ENCODE measurements around the gene AANAT.

Gene AANAT

DNA sequence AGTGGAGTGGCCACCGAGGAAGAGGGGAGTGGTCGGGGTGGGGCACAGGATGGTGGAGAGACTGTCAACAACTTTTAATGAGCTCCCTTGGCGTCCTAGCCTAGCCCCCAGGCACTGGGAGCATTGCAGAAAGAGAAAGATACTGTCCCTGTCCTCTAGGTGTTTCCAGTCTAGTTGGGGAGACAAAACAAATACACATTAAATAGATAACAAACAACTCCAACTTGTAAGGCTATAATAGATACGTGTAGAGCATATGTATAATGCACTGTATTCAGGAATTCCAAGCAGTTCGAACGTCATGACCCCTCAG, 14.0 kb upstream of the AANAT start:
- Histone ChIP-seq H3K4me3 (ENCODE audit: extremely low read depth, insufficient read depth, low read length, poor library complexity, severe bottlenecking) (peak overlapping the region; percentile 87), H3K27ac (ENCODE audit: low read depth, low read length, severe bottlenecking) (no peak overlapping the region), H3K4me1 (ENCODE audit: control insufficient read depth, insufficient read depth, low read length, poor library complexity, severe bottlenecking) (peaks cover 10% of the 10 kb centered on the region), H3K36me3 (ENCODE audit: control insufficient read depth, insufficient read depth, low read length) (no peaks in the 10 kb centered on the region), H3K9me3 (ENCODE audit: control insufficient read depth, low read length) (no peaks in the 10 kb centered on the region)
- 52 to 59% methylated on average over 5 of the region's 6 CpGs for WGBS, 2 experiments (ENCODE audit: insufficient coverage in 2 of 2)

DNA sequence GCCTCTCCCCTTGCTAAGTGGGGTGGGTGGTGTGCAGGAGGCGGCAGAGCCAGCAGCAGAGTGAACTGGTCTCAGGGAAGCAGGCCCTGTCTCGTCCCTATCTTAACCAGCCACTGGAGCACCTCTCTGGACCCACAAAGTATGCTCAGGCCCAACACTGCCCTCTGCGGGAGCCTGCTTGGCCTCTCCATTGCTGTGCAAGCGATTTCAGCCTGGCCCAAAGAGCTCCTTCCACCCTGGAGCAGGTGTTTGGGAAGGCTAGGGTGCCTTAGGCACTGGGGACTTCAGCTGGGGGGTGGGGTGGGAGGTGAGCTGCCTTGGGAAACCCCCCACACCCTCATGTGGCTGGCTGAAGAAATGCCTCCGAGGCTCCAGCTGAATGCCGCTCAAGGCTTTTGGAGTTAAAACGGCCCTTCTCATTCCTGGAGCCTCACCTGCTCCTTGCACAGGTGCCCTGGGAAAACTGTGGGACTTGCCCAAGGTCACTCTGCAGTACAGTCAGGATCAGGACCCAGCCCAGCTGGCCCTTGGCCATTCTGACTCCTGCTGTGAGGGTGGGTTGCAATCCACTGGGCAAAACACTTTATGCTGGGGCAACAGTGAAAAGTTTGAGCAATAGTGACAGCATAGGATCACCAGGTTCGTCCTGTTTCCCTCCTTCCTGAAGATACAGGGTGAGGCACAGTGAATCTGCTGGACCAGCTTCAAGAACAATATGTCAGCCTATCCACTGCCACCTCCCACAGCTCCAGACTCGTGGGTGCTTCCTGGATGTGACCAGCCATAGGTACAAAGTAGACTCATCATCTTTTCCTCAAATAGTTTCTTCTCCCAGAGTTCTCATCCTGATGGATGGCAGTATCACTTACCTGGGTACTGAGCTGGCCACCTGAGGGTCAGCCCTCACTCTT, 8.6 kb upstream of the AANAT start:
- H3K4me1 ChIP-seq (ENCODE audit: control insufficient read depth, insufficient read depth, low read length, poor library complexity, severe bottlenecking) = no peaks in the 10 kb centered on the region
- no peaks in the 10 kb centered on the region for H3K9me3 ChIP-seq (ENCODE audit: control insufficient read depth, low read length)
- H3K4me3 ChIP-seq (ENCODE audit: extremely low read depth, insufficient read depth, low read length, poor library complexity, severe bottlenecking) = no peak overlapping the region
- 60 to 65% methylated on average over 6 of the region's 9 CpGs for WGBS, 2 experiments (ENCODE audit: insufficient coverage in 2 of 2)
- H3K27ac ChIP-seq (ENCODE audit: low read depth, low read length, severe bottlenecking) = no peak overlapping the region
- no peaks in the 10 kb centered on the region for H3K36me3 ChIP-seq (ENCODE audit: control insufficient read depth, insufficient read depth, low read length)

DNA sequence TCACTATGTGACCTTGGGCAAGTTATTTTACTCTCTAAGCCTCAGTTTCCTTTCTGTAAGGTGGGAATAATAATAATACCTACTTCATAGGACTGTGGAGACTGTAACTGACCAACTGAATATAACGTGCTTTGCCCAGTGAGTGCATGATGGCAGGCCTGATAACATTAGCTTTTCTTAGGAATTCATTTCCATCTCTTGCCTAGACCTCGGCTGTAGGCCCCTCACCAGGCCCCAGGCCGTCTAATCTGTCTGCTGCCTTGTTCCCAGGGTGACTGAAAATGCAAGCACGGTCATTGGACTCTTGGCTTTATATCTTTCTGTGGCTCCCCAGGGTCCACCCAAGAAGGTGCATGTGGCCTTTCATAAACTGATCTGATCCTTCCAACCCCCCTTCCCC, 7.7 kb upstream of the AANAT start:
- no peaks in the 10 kb centered on the region for H3K9me3 ChIP-seq (ENCODE audit: control insufficient read depth, low read length)
- no peaks in the 10 kb centered on the region for H3K4me1 ChIP-seq (ENCODE audit: control insufficient read depth, insufficient read depth, low read length, poor library complexity, severe bottlenecking)
- WGBS, 2 experiments (ENCODE audit: insufficient coverage in 2 of 2) = 75 to 88% methylated on average over 4 of the region's 4 CpGs
- H3K4me3 ChIP-seq (ENCODE audit: extremely low read depth, insufficient read depth, low read length, poor library complexity, severe bottlenecking) = no peak overlapping the region
- H3K27ac ChIP-seq (ENCODE audit: low read depth, low read length, severe bottlenecking) = no peak overlapping the region
- no peaks in the 10 kb centered on the region for H3K36me3 ChIP-seq (ENCODE audit: control insufficient read depth, insufficient read depth, low read length)

DNA sequence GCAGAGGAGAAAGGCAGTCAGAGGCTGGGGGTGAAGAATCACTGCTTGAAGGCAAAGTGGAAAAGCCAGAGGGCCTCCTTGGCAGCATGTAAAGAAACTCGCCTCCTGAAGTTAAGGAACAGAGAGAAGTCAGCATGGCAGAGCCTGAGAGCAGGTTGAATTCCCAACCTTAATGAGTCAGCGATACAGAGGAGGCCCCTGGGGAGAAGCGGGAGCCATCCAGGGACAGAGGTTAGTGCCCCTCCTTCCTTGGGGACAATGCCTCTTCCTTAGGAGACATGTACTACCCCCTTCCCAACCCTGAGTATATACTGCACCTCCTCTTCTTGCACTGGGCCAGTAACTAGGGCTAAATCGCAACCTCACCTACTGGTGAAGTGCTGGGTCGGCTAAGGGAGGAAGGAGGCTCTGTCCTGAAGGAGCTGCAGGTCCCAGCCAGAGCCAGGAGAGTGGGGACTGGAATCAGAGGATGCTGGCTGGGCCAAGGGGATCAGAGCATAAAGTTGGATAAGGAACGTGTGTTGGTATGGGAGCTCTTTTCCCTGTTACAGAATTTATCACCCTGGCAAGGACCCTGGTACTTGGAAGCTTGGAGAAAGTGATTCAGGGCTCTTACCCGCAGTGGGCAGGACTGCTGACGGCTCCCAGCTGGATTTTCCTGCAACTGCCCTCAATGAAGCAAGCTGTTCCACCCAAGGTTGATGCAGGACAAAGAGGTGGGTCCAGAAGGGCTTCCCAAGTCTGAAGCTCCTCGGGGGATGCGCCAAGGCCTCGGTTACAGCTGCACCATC, 5.4 kb upstream of the AANAT start:
- 72 to 83% methylated on average over 9 to 10 of the region's 11 CpGs for WGBS, 2 experiments (ENCODE audit: insufficient coverage in 2 of 2)
- H3K36me3 ChIP-seq (ENCODE audit: control insufficient read depth, insufficient read depth, low read length) = no peaks in the 10 kb centered on the region
- no peaks in the 10 kb centered on the region for H3K9me3 ChIP-seq (ENCODE audit: control insufficient read depth, low read length)
- H3K27ac ChIP-seq (ENCODE audit: low read depth, low read length, severe bottlenecking) = no peak overlapping the region
- no peak overlapping the region for H3K4me3 ChIP-seq (ENCODE audit: extremely low read depth, insufficient read depth, low read length, poor library complexity, severe bottlenecking)
- H3K4me1 ChIP-seq (ENCODE audit: control insufficient read depth, insufficient read depth, low read length, poor library complexity, severe bottlenecking) = no peaks in the 10 kb centered on the region

DNA sequence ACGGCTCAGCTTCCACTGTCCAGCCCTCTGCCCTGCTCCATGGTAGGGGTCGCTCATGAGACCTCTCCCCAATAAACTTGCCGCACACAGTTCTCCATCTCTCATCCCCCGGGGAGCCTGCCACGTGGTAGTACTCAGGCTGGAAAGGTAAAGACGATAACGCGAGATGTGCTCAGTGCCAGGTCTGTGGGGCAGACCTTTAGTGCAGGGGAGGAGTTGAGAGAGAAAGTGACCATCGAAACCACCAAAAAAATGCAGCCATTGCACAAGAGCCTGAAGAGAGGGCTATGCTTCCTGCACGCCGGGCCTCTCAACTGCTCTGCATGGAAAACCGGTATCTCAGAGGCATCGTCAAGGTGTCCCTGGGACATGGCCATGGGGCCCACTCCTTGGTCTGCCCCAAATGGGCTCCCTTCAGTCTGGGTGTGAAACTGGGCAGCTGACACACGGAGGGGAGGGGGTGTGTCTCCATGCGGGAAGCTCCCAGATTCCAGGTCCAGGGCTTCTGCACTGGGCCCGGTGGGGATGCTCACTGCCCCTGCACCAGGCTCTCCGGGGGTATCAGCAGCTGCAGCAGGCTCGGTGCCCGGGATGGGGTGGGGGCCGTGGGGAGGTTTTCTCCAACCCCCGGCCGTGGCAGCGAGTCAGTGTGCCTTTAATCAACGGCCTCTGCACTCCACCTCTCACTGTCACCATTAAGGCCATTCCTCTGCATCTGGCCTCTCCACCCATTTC, 4.7 kb upstream of the AANAT start:
- H3K4me3 ChIP-seq (ENCODE audit: extremely low read depth, insufficient read depth, low read length, poor library complexity, severe bottlenecking) = no peak overlapping the region
- no peaks in the 10 kb centered on the region for H3K9me3 ChIP-seq (ENCODE audit: control insufficient read depth, low read length)
- no peaks in the 10 kb centered on the region for H3K36me3 ChIP-seq (ENCODE audit: control insufficient read depth, insufficient read depth, low read length)
- 86 to 87% methylated on average over 15 to 18 of the region's 24 CpGs for WGBS, 2 experiments (ENCODE audit: insufficient coverage in 2 of 2)
- peaks cover 6% of the 10 kb centered on the region for H3K4me1 ChIP-seq (ENCODE audit: control insufficient read depth, insufficient read depth, low read length, poor library complexity, severe bottlenecking)
- no peak overlapping the region for H3K27ac ChIP-seq (ENCODE audit: low read depth, low read length, severe bottlenecking)

DNA sequence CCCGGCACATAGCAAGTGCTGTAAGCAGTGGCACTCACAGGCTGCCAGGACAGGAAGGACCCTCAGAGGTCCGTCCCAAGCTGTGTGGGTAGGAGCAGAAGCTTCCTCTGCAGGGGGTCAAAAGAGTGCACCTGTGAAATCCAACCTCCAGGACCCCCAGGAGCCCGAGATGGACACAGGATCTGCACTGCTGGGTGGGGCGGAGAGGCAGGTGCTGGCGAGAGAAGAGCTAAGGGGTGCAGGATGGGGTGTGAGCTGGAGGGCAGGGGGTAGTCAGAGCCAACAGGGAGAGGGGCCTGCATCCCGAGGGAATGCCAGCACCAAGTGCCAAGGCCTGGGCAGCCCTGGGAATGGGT, 650 bp upstream of the AANAT start:
- WGBS, 2 experiments (ENCODE audit: insufficient coverage in 2 of 2) = 92 to 96% methylated on average over 2 to 5 of the region's 6 CpGs
- no peaks in the 10 kb centered on the region for H3K36me3 ChIP-seq (ENCODE audit: control insufficient read depth, insufficient read depth, low read length)
- no peaks in the 10 kb centered on the region for H3K9me3 ChIP-seq (ENCODE audit: control insufficient read depth, low read length)
- no peak overlapping the region for H3K4me3 ChIP-seq (ENCODE audit: extremely low read depth, insufficient read depth, low read length, poor library complexity, severe bottlenecking)
- H3K4me1 ChIP-seq (ENCODE audit: control insufficient read depth, insufficient read depth, low read length, poor library complexity, severe bottlenecking) = peaks cover 7% of the 10 kb centered on the region
- H3K27ac ChIP-seq (ENCODE audit: low read depth, low read length, severe bottlenecking) = no peak overlapping the region

DNA sequence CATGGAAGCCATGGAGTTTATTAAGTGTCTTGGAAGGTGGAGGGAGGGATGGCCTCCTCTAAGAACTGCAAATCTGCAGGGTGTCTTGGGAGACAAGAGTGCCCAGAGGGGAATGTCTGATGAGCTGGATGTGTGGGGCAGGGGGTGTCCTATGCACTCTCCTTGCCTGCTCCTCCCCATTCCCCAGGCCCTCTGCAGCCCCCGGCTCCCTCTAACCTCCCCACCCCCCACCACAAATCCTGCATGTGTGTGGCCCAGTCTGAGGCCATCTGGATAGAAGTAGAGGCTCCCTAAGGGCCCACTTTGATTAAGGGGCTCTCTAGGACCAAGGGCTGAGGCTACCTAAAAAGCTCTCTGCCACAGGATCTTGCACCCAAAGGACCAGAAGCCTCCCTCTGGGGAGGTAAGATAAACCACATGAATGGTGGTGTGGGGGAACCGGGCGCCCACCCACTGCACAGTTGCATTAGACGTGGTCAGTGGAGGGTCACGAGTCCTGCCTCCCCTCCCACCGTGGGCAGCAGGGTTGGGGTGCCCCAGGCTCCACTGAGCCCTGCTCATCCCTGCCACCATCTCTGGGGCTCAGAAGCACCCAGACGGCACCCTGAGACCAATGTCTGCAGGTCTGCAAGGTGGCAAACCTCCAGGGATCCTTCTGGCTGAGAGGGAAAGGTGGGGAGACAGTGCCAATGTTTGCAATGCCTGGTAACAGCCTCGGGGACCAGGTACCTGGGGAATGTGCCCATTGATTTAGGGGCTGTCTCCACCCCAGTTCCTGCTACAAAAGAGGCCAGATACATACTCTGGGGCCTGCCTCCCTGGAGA, 618 bp downstream of the AANAT start:
- WGBS, 2 experiments (ENCODE audit: insufficient coverage in 2 of 2) = 94 to 99% methylated on average over 5 to 7 of the region's 8 CpGs
- no peak overlapping the region for H3K4me3 ChIP-seq (ENCODE audit: extremely low read depth, insufficient read depth, low read length, poor library complexity, severe bottlenecking)
- H3K4me1 ChIP-seq (ENCODE audit: control insufficient read depth, insufficient read depth, low read length, poor library complexity, severe bottlenecking) = peaks cover 7% of the 10 kb centered on the region
- no peaks in the 10 kb centered on the region for H3K9me3 ChIP-seq (ENCODE audit: control insufficient read depth, low read length)
- H3K27ac ChIP-seq (ENCODE audit: low read depth, low read length, severe bottlenecking) = no peak overlapping the region
- H3K36me3 ChIP-seq (ENCODE audit: control insufficient read depth, insufficient read depth, low read length) = no peaks in the 10 kb centered on the region

DNA sequence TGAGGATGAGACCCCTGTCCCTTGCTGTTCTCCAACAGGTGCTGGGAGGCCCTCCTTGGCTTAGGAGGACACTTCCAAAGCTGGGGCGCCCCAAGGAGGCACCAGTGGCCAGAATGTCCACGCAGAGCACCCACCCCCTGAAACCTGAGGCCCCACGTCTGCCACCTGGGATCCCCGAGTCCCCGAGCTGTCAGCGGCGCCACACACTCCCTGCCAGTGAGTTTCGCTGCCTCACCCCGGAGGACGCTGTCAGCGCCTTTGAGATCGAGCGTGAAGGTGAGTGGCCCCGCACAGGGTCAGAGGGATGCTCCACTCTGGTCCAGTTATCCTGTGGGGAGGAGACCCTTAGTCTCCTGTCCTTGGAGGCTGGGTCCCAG, 1.2 kb downstream of the AANAT start:
- Histone ChIP-seq H3K4me1 (ENCODE audit: control insufficient read depth, insufficient read depth, low read length, poor library complexity, severe bottlenecking) (peaks cover 7% of the 10 kb centered on the region), H3K27ac (ENCODE audit: low read depth, low read length, severe bottlenecking) (no peak overlapping the region), H3K9me3 (ENCODE audit: control insufficient read depth, low read length) (no peaks in the 10 kb centered on the region), H3K36me3 (ENCODE audit: control insufficient read depth, insufficient read depth, low read length) (no peaks in the 10 kb centered on the region), H3K4me3 (ENCODE audit: extremely low read depth, insufficient read depth, low read length, poor library complexity, severe bottlenecking) (no peak overlapping the region)
- 96 to 98% methylated on average over 14 of the region's 14 CpGs for WGBS, 2 experiments (ENCODE audit: insufficient coverage in 2 of 2)

DNA sequence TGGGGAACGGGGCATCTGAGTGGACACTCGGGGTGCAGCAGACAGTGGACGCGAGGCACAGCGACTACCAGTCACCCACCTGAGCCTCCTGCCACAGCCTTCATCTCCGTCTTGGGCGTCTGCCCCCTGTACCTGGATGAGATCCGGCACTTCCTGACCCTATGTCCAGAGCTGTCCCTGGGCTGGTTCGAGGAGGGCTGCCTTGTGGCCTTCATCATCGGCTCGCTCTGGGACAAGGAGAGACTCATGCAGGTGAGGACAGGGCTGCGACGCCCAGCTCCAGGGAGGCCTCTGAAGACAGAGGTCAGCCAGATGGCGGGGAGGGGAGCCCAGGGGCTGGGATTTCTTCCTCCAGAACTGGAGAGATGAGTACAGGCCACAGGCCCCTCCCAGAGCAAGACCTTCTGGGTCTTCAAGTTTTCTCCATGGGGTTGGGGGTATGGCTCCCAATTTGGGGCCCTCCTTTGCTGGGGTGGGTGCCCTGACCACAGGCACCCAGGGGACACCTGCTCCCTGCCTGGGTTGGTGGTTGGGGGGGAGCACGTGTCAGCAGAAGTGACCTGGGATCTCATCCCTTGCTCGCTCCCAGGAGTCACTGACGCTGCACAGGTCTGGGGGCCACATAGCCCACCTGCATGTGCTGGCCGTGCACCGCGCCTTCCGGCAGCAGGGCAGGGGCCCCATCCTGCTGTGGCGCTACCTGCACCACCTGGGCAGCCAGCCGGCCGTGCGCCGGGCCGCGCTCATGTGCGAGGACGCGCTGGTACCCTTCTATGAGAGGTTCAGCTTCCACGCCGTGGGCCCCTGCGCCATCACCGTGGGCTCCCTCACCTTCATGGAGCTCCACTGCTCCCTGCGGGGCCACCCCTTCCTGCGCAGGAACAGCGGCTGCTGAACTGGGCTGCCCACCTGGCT, 1.9 kb downstream of the AANAT start:
- H3K4me3 ChIP-seq (ENCODE audit: extremely low read depth, insufficient read depth, low read length, poor library complexity, severe bottlenecking) = no peak overlapping the region
- H3K4me1 ChIP-seq (ENCODE audit: control insufficient read depth, insufficient read depth, low read length, poor library complexity, severe bottlenecking) = peaks cover 7% of the 10 kb centered on the region
- H3K9me3 ChIP-seq (ENCODE audit: control insufficient read depth, low read length) = no peaks in the 10 kb centered on the region
- H3K27ac ChIP-seq (ENCODE audit: low read depth, low read length, severe bottlenecking) = no peak overlapping the region
- H3K36me3 ChIP-seq (ENCODE audit: control insufficient read depth, insufficient read depth, low read length) = no peaks in the 10 kb centered on the region
- 96 to 97% methylated on average over 33 to 37 of the region's 38 CpGs for WGBS, 2 experiments (ENCODE audit: insufficient coverage in 2 of 2)
